Stimulated activated CD8-positive, alpha-beta memory T cell treated with anti-CD3 and anti-CD28 coated beads, Interleukin-7, amount 100 ng/mL, for 48 hours (primary cell): Measurements from ENCODE around the gene DLGAP1.

Source experiments
- DNase-seq, 2 donors: peaks; one replicate each; pipeline ENCODE4 v3.0.0-alpha.2; 2020; ENCODE audit warnings: low read depth in 1 of 2; ENCODE audit errors: extremely low read depth in 1 of 2

DLGAP1 gene

DNA sequence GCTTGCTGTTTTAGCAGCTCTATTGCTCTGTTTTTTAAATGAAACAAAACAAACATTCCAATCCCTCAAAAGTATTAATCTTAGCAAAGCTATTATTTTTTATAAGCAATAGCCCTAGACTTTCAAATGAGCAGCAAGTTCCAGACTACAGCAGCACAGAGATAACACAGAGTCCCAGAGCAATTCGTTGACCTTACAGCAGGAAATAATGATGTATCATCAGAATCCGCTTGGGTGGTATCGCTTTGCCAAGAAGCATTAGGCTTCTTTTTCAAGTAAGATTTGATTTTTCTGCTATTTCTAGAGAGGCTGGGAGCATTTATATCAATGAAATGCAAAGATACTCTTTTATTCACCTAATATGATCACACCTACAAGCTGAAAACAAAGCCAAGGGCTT, 209.7 kb downstream of the DLGAP1 start:
- no peak for DNase-seq

- DNase-seq, result no peak
Measured at GRCh38 chr18:4242431-4243161, 212.5 kb downstream of the DLGAP1 start.

DNA sequence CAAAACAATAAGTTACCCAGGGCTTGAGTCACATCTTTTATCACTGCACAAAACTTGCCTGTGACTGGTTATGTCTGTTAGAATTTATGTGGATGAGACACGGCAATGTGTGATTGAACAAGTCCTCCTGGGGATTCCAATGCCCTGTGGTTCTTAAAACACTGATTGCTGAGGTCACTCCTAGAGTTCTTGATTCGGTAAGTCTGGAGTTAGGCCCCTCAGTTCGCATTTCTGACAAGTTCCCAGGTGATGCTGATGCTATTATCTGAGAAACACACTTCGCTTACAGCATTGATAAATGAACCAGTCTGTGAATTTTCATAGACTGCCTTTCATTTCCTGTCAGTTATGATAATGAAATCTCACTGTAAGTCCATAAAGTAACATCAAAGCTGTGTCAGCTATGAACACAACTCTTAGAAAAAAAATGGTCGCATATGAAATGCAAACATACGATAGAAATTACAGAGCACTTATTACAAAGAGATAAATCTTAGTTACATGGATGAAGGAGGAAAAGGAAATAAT, 214.0 kb downstream of the DLGAP1 start:
- DNase-seq, result no peak

GRCh38 chr18:4238966-4239365, 216.1 kb downstream of the DLGAP1 start:
- DNase-seq, result no peak

DNA sequence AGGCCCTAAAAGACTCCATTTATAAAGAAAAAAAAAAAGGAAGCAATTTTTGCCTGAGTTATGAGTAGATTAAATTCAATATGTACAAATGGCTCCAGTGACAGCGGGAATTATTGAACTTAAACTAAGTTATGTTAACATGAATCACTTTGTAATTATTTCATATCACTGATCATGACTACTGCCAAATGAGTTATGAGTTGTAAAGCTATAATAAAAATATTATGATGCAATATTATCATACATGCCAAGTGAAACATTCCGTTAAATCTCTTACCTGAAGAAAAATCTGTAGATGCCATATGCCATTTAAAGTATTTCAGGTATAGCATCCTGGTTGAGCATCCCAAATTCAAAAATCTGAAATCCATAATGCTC, 217.5 kb downstream of the DLGAP1 start:
- DNase-seq, result no peak

DNA sequence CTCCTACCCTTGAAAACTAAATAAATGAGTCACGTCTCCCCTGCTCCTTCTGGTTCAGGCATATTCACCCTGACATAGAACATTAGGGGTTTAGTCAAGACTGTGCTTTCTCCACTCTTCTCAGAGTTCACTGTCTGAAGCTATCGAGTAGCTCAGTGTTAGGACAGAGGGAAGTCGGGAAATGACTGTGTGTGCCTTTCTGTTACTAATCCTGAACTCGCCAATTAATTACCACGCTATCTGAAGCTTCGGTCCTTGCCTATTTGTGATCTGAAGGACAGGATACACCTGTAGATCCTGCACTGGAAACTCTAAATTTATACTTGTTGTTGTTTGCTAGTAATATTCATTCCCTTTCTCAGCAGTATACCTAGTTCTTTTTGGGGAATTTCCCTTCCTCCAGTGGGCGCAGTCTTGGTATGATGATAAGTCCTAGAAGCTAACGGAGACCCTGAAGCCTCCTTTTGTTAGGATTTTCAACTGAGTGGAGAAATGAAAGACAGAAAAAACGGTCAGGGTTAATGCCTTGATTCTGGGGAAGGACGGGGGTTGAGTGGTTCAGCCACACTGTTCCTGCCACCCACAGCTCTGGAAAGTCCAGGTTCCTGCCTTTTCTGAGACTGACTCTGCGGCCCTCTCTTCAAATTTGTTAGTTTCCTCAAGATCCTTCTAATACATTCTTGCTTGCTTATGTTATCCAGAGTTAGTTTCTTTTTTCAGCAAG, 218.0 kb downstream of the DLGAP1 start:
- DNase-seq, result no peak

- DNase-seq, result no peak
Measured at GRCh38 chr18:4233468-4233867, 221.6 kb downstream of the DLGAP1 start.

DNA sequence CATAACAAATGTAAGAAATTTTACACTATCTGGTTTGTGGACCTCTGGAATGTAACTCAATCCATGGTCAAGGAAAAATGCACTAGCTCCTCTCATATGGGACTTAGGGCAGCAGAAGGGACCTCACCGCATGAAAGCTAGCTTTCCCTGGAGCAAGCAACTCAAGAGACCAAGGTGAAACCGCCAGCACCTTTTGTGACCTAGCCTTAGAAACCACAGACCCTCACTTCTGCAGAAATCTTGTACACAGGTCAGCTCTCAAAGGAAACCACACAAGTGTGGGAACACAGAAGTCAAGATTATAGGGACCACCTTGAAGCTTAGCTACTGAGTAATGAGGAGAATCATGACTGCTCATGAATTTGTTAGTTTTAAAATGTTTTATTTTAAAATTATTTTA, 222.5 kb downstream of the DLGAP1 start:
- DNase-seq, result no peak

DNA sequence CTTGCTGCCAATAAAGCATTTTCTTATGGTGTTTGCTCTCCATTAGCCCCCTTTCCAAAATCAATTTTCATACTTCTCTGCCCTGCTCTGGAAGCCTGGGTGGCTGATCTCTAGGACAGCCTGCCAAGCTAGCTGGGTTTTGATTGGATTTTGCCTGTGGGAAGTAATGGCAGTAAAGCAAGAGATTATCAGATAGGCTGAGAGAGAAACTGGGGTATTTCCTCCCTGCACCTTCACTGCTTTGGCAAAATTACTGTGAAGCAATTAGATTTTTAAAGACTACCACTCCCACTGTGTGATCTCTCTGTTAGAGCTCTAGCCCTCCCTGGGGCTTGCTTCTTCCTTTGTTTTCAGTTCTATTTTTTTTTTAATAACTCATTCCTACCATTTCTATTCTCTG, 223.8 kb downstream of the DLGAP1 start:
- no peak for DNase-seq

- no peak for DNase-seq
Measured at GRCh38 chr18:4230450-4231168, 224.5 kb downstream of the DLGAP1 start.

GRCh38 chr18:4224031-4224704, 230.9 kb downstream of the DLGAP1 start:
- DNase-seq, result no peak

DNA sequence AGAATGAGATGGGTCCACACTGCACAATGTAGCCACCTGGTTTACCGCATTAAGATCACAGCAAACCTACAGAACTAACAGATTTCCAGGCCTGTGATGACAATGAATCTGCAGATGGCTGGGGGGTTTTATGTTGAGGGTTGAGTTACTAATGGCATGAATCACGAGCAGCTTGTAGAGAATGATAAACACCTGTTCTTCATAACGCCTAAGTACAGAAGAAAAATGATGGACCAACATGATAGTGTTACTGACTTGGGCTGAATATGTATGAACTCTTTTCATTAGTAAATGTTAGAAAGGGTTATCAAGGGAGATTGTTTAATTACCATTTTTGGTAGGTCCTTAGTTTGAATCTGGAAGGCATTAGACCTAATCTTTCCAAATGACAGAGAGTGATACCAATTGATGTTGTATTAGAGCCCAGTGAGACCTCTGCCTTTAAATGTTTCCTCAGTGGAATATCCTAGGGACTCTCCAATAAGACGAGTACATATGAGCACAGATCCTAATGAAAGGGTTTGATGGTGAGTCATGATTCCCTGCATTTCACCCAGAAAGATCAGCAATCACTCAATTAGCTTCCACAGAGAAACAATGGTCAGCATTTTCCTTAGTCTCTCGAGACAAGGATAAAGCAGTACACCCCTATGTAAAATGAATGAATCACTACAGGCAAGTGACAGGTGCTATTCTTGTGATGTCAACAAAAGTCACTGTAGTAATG, 243.8 kb downstream of the DLGAP1 start:
- DNase-seq, result no peak

GRCh38 chr18:4208366-4208765, 246.7 kb downstream of the DLGAP1 start:
- no peak for DNase-seq

- DNase-seq, result no peak
Measured at GRCh38 chr18:4207383-4207985, 247.6 kb downstream of the DLGAP1 start.

- DNase-seq, result no peak
Measured at GRCh38 chr18:4204438-4204720, 250.7 kb downstream of the DLGAP1 start.

GRCh38 chr18:4203568-4204437, 251.3 kb downstream of the DLGAP1 start:
- no peak for DNase-seq

DNA sequence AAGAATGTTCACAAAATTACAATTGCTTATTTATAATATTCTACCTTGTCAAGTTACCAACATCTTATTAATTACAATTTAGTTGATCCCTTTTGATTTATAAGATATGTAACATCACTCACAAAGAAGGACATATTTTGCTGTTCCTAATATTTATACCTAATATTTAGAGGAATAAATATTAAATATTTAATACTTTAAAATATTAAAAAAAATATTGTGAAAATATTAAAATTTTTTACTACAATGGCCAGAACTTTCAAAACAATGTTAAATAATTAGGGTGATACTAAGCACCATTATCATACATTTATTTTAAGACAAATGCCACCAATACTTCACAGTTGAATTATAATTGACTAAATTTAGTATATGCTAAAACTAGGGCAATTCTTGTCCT, 254.7 kb downstream of the DLGAP1 start:
- DNase-seq, result no peak

DNA sequence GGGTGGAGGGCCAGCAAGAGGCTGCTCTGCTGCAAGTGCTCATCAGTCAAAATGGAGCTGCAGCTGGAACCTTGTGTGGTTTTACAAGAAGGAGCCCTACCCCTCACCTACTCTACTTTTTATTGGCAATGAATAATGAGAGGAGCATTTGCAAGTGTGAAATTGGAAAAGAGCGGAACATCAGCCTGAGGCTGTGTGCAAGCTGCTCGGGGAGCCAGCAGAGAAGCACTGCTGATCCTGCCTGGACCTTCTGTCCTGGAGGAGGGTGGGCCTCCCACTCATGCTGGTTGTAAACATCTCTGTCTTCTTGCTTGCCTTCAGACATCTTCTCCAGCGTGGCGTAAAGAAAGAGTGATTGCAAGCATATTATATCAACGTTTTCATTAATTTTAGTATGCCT, 256.2 kb downstream of the DLGAP1 start:
- DNase-seq, result no peak

DNA sequence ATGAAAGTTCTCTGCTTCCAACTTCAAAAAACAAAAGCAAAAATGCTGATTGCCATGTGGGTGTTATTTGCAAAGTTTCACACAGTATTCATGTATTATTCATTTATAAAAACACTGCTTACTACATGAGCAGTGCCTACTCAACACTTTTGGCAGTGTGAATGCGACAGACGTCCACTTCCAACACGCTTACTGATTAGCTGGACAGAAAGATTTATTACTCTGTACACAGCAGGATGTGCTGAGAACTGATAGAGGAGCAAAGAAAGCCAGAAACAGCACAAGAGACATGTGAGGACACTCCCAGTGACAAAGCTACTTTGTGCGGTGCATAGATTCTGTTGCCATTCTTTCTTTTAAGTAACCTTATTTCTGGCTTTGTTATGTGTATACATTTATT, 258.8 kb downstream of the DLGAP1 start:
- no peak for DNase-seq
